Endothelial cell of umbilical vein (primary cell): ENCODE measurements around the gene HPSE2. TPM values are rescaled to one million over a fixed set of nuclear protein-coding genes. Genes with fewer than 3 reads are reported as not detected.

Experiments used
- BruUV-seq: library from RNA; stranded (reverse); fragments of 400-500 nt; replicated peaks from 2 replicates; lab custom pipeline; 2021; lab: Mats Ljungman, UMichigan
- CTCF ChIA-PET: fragments of 300-600, 350-600 bp; sonication (Branson Sonifier 250); formaldehyde crosslinking; loops from one replicate; lab custom pipeline; 2021; ENCODE audit warnings: antibody characterized with exemption, inconsistent platforms; lab: Charles Lee
- POLR2A ChIA-PET: fragments of 300-600, 350-600 bp; sonication (Branson Sonifier 250); formaldehyde crosslinking; loops from one replicate; lab custom pipeline; 2021; ENCODE audit warnings: antibody characterized with exemption, inconsistent platforms; lab: Charles Lee
- DNase-seq: peaks from one replicate; pipeline ENCODE4 v3.0.0-alpha.2; 2011; ENCODE audit warnings: low read depth, low spot score
- FAIRE-seq: peaks from 2 replicates; lab custom pipeline; 2011; peaks lifted over from hg19 to GRCh38; lab: Jason Lieb, UNC
- H2AFZ ChIP-seq: 2 replicates; pipeline ENCODE4 v1.6.0; 2012; ENCODE audit warnings: low read depth, low read length, control low read depth, inconsistent platforms
- H3K27ac ChIP-seq: 2 replicates; pipeline ENCODE4 v1.5.1; 2011; ENCODE audit warnings: low read depth, mild to moderate bottlenecking, control low read depth, low read length, moderate library complexity; ENCODE audit not compliant: insufficient read depth
- H3K27me3 ChIP-seq, 2 experiments: 2 replicates each; pipeline versions ENCODE4 v1.6.0 to v1.6.1; 2011; ENCODE audit warnings: low read length in 2 of 2, mixed read lengths in 1 of 2; ENCODE audit not compliant: control insufficient read depth in 2 of 2, insufficient read depth in 2 of 2
- H3K36me3 ChIP-seq, 2 experiments: 2 replicates in 1 of 2; 3 replicates in 1 of 2; pipeline ENCODE4 v1.5.1; 2011; ENCODE audit warnings: low read length in 2 of 2, mild to moderate bottlenecking in 1 of 2, moderate library complexity in 1 of 2; ENCODE audit not compliant: control insufficient read depth in 2 of 2, insufficient read depth in 2 of 2; ENCODE audit errors: extremely low read depth in 1 of 2
- H3K4me1 ChIP-seq: 3 replicates; pipeline ENCODE4 v1.5.1; 2011; ENCODE audit warnings: mild to moderate bottlenecking, low read length; ENCODE audit not compliant: control insufficient read depth, insufficient read depth; ENCODE audit errors: extremely low read depth
- H3K4me2 ChIP-seq: 2 replicates; pipeline ENCODE4 v1.6.1; 2011; ENCODE audit warnings: low read length, control low read depth, mixed read lengths; ENCODE audit not compliant: insufficient read depth
- H3K4me3 ChIP-seq, 3 experiments: fragments of 200-600 bp in 1 of 3; sonication (generic), shearing (Covaris generic) in 1 of 3; replicated peaks in 1 of 3; 2 replicates each; pipeline ENCODE4 v1.5.1; 2011 to 2016; ENCODE audit warnings: control low read depth in 3 of 3, low read length in 3 of 3, mild to moderate bottlenecking in 2 of 3, inconsistent platforms in 1 of 3, low read depth in 1 of 3, moderate library complexity in 1 of 3; ENCODE audit not compliant: insufficient read depth in 1 of 3
- H3K79me2 ChIP-seq: 2 replicates; pipeline ENCODE4 v1.6.0; 2012; ENCODE audit warnings: low read length, inconsistent platforms; ENCODE audit not compliant: control insufficient read depth, insufficient read depth
- H3K9ac ChIP-seq: replicated peaks from 2 replicates; pipeline ENCODE3; 2011; ENCODE audit warnings: low read length, control low read depth; ENCODE audit not compliant: insufficient read depth; ENCODE audit errors: extremely low read depth
- H3K9me1 ChIP-seq: replicated peaks from 3 replicates; pipeline ENCODE4 v1.6.0; 2011; ENCODE audit warnings: mild to moderate bottlenecking, low read length; ENCODE audit not compliant: control insufficient read depth, insufficient read depth; ENCODE audit errors: extremely low read depth
- H3K9me3 ChIP-seq: replicated peaks from 2 replicates; pipeline ENCODE4 v1.5.1; 2012; ENCODE audit warnings: low read length, inconsistent platforms; ENCODE audit not compliant: control insufficient read depth, insufficient read depth
- H4K20me1 ChIP-seq: replicated peaks from 2 replicates; pipeline ENCODE3; 2011; ENCODE audit warnings: mild to moderate bottlenecking, low read length; ENCODE audit not compliant: control insufficient read depth, insufficient read depth; ENCODE audit errors: extremely low read depth
- EZH2 ChIP-seq: IDR thresholded peaks from 2 replicates; pipeline ENCODE4 v1.6.1; 2012; ENCODE audit warnings: borderline replicate concordance, low read depth, mild to moderate bottlenecking, moderate library complexity, low read length, inconsistent platforms; ENCODE audit not compliant: severe bottlenecking
- FOS ChIP-seq: IDR thresholded peaks from 2 replicates; pipeline ENCODE4 v1.6.1; 2011; ENCODE audit warnings: mild to moderate bottlenecking, low read length, moderate library complexity, borderline replicate concordance; ENCODE audit not compliant: insufficient read depth
- GATA2 ChIP-seq: IDR thresholded peaks from 2 replicates; pipeline ENCODE4 v1.7.0; 2011; ENCODE audit warnings: low read depth, mild to moderate bottlenecking, moderate library complexity, mixed read lengths, low read length; ENCODE audit not compliant: insufficient read length, insufficient read depth
- JUN ChIP-seq: IDR thresholded peaks from 2 replicates; pipeline ENCODE4 v1.6.1; 2011; ENCODE audit warnings: borderline replicate concordance, low read depth; ENCODE audit not compliant: insufficient read length, insufficient read depth
- MYC ChIP-seq: IDR thresholded peaks from one replicate; pipeline ENCODE4 v1.6.1; 2011; ENCODE audit warnings: mild to moderate bottlenecking, low read depth, low read length
- POLR2A ChIP-seq: IDR thresholded peaks from 2 replicates; pipeline ENCODE4 v1.6.1; 2012; ENCODE audit warnings: low read depth, mild to moderate bottlenecking, control low read depth, low read length
- POLR2AphosphoS5 ChIP-seq: IDR thresholded peaks from 2 replicates; pipeline ENCODE4 v1.6.1; 2012; ENCODE audit warnings: low read depth, mild to moderate bottlenecking, control low read depth, low read length, moderate library complexity; ENCODE audit not compliant: insufficient read depth
- dilution Hi-C: fragments of 300-500 bp; cut with MboI; formaldehyde crosslinking; loops from one replicate; pipeline ENCODE4 v1.15.0; 2019; ENCODE audit warnings: low sequenced_read_pairs; ENCODE audit not compliant: extremely low pct_ligation_motif_present
- intact Hi-C: fragments of 100-400 bp; cut with micrococcal nuclease; formaldehyde crosslinking; loops from one replicate; pipeline ENCODE4 v1.10.0; 2022
- polyA plus RNA-seq, 4 experiments: library from polyadenylated mRNA; depleted of rRNA in 3 of 4; stranded (reverse) in 3 of 4; unstranded in 1 of 4; fragments of >200 nt; gene quantifications; 2 replicates each; pipeline versions ENCODE4 v1.2.1 to v1.2.3, GENCODE V29; 2011 to 2012; ENCODE audit warnings: missing spikeins in 1 of 4
- total RNA-seq: library from RNA; stranded (reverse); gene quantifications from 2 replicates; pipeline ENCODE4 v1.2.3, GENCODE V29; 2021
- TF ChIP-seq, protein P1 (sequence below), 2 donors: IDR thresholded peaks; 1 replicate in 1 of 2; 2 replicates in 1 of 2; pipeline ENCODE4 v1.5.1; 2011; ENCODE audit warnings: low read length in 2 of 2, mild to moderate bottlenecking in 2 of 2, moderate library complexity in 2 of 2, control low read depth in 1 of 2, inconsistent platforms in 1 of 2, low read depth in 1 of 2; ENCODE audit not compliant: insufficient read depth in 1 of 2; ENCODE audit errors: extremely low read depth in 1 of 2
- TF ChIP-seq, protein P2 (sequence below): IDR thresholded peaks from 2 replicates; pipeline ENCODE4 v1.6.1; 2011; ENCODE audit not compliant: insufficient read depth, insufficient read length

Gene HPSE2
- total and polyA plus RNA-seq, 2 donors (not counting 3 experiments of a cell fraction or from before 2014, with no cell fraction given) = not detected

DNA sequence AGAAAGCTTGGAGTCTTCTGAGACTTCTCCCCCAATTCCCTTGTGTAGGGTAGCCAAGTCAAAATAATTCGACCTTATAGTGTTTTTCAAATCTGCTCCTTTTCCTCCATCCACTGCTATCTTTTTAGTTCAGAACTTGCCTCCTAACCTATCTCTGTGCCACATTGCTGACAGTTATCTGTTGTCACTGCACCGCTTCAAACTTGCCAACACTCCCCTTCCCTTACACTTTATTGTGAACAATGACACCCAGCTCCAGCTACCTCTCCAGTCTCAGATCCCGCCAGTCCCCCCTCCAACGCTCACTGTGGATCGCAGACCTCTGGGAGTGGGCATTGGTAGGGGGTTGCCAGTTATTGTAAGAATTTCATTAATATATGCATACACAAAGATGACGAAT lies 772.6 kb downstream of the HPSE2 start:
- FAIRE-seq = no peak

More for the DNA sequence above, 772.6 kb downstream of the HPSE2 start:
- BruUV-seq = no TSS peak
- intact Hi-C loops (loop anchor here (10.0 kb wide), 1 partner anchor 932 kb away; no protein-coding TSS in a partner anchor), dilution Hi-C loops (no loop called here)
- H3K27me3 ChIP-seq = no peaks in the 10 kb centered on the region
- H3K4me3 ChIP-seq = no peak overlapping the region
- no peaks in the 10 kb centered on the region for H3K9me1 ChIP-seq
- no peak overlapping the region for H3K9ac ChIP-seq
- H3K79me2 ChIP-seq = no peaks in the 10 kb centered on the region
- H3K27ac ChIP-seq = no peak overlapping the region
- H4K20me1 ChIP-seq = no peaks in the 10 kb centered on the region
- H2AFZ ChIP-seq = no peak overlapping the region
- ChIA-PET CTCF (no interaction called here), POLR2A (no interaction called here)
- peaks cover 18% of the 10 kb centered on the region for H3K4me1 ChIP-seq
- DNase-seq = no peak
- no peaks in the 10 kb centered on the region for H3K36me3 ChIP-seq
- TF ChIP-seq, protein P1, sequence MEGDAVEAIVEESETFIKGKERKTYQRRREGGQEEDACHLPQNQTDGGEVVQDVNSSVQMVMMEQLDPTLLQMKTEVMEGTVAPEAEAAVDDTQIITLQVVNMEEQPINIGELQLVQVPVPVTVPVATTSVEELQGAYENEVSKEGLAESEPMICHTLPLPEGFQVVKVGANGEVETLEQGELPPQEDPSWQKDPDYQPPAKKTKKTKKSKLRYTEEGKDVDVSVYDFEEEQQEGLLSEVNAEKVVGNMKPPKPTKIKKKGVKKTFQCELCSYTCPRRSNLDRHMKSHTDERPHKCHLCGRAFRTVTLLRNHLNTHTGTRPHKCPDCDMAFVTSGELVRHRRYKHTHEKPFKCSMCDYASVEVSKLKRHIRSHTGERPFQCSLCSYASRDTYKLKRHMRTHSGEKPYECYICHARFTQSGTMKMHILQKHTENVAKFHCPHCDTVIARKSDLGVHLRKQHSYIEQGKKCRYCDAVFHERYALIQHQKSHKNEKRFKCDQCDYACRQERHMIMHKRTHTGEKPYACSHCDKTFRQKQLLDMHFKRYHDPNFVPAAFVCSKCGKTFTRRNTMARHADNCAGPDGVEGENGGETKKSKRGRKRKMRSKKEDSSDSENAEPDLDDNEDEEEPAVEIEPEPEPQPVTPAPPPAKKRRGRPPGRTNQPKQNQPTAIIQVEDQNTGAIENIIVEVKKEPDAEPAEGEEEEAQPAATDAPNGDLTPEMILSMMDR (IDR thresholded peaks at IDR 0.05; ENCODE audit: extremely low read depth in 1 of 2, insufficient read depth in 1 of 2, low read depth in 1 of 2, low read length in 2 of 2) = no peak
- TF ChIP-seq EZH2 (no peak), POLR2AphosphoS5 (no peak), JUN (no peak), FOS (no peak), MYC (no peak), GATA2 (no peak), POLR2A (no peak)
- TF ChIP-seq, protein P2, sequence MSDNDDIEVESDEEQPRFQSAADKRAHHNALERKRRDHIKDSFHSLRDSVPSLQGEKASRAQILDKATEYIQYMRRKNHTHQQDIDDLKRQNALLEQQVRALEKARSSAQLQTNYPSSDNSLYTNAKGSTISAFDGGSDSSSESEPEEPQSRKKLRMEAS = no peak
- H3K4me2 ChIP-seq = no peak overlapping the region
- no peaks in the 10 kb centered on the region for H3K9me3 ChIP-seq
